H1 (cell line): ENCODE data around the gene SMOC2. TPM values are rescaled to one million over a fixed set of nuclear protein-coding genes. Genes with fewer than 3 reads are reported as not detected.

Experiments used
- CTCF ChIA-PET: fragments of 300-600 bp; sonication (Branson Sonifier 250); formaldehyde crosslinking; loops from one replicate; lab custom pipeline; 2021; ENCODE audit not compliant: partially characterized antibody; lab: Charles Lee
- POLR2A ChIA-PET: fragments of 300-600 bp; sonication (Branson Sonifier 250); formaldehyde crosslinking; loops from one replicate; lab custom pipeline; 2021; ENCODE audit warnings: inconsistent platforms; ENCODE audit not compliant: partially characterized antibody; lab: Charles Lee
- DNase-seq, 2 experiments: peaks; one replicate each; pipeline versions ENCODE4 v3.0.0 to v3.0.0-alpha.2; 2010 to 2022; ENCODE audit warnings: low spot score in 2 of 2, low read depth in 1 of 2, mixed read lengths in 1 of 2
- FAIRE-seq: peaks from 2 replicates; lab custom pipeline; 2011; peaks lifted over from hg19 to GRCh38; lab: Jason Lieb, UNC
- H2AFZ ChIP-seq: 2 replicates; pipeline ENCODE4 v1.8.1; 2012; ENCODE audit warnings: low read length, inconsistent platforms
- H2AK5ac ChIP-seq: 2 replicates; pipeline ENCODE4 v1.6.1; 2013; ENCODE audit warnings: low read depth, low read length
- H2BK120ac ChIP-seq: replicated peaks from 2 replicates; pipeline ENCODE3; 2013; ENCODE audit warnings: low read depth, low read length, inconsistent platforms
- H2BK12ac ChIP-seq: 2 replicates; pipeline ENCODE4 v1.6.1; 2013; ENCODE audit warnings: low read depth, low read length
- H2BK15ac ChIP-seq: 2 replicates; pipeline ENCODE4 v1.6.1; 2013; ENCODE audit warnings: low read length
- H2BK20ac ChIP-seq: 2 replicates; pipeline ENCODE4 v1.6.1; 2013; ENCODE audit warnings: low read length
- H2BK5ac ChIP-seq: 2 replicates; pipeline ENCODE4 v1.6.1; 2013; ENCODE audit warnings: low read depth, low read length
- H3K14ac ChIP-seq: 2 replicates; pipeline ENCODE4 v1.6.1; 2013; ENCODE audit warnings: inconsistent platforms; ENCODE audit not compliant: insufficient read length
- H3K18ac ChIP-seq: 2 replicates; pipeline ENCODE4 v1.6.1; 2013; ENCODE audit warnings: low read length; ENCODE audit errors: extremely low read depth
- H3K23ac ChIP-seq: 2 replicates; pipeline ENCODE4 v1.6.1; 2013; ENCODE audit warnings: inconsistent platforms; ENCODE audit not compliant: insufficient read length
- H3K23me2 ChIP-seq: 2 replicates; pipeline ENCODE4 v1.6.1; 2013; ENCODE audit warnings: low read depth, low read length
- H3K27ac ChIP-seq: 2 replicates; pipeline ENCODE4 v1.6.1; 2011; ENCODE audit warnings: low read depth, low read length, inconsistent platforms
- H3K27me3 ChIP-seq, 4 experiments: replicated peaks in 1 of 4; 1 replicate in 1 of 4; 2 replicates in 3 of 4; pipeline versions ENCODE4 v1.6.1 to v1.8.1; 2011 to 2013; ENCODE audit warnings: low read length in 3 of 4, mild to moderate bottlenecking in 3 of 4, inconsistent platforms in 2 of 4, mixed read lengths in 2 of 4, moderate library complexity in 1 of 4; ENCODE audit not compliant: control insufficient read depth in 3 of 4, insufficient read depth in 3 of 4; ENCODE audit errors: extremely low read depth in 1 of 4
- H3K36me3 ChIP-seq, 4 experiments: 2 replicates each; pipeline versions ENCODE4 v1.6.1 to v1.8.1; 2011 to 2013; ENCODE audit warnings: mild to moderate bottlenecking in 4 of 4, low read length in 3 of 4, moderate library complexity in 2 of 4, control low read depth in 1 of 4, inconsistent platforms in 1 of 4; ENCODE audit not compliant: insufficient read depth in 4 of 4, control insufficient read depth in 2 of 4
- H3K4ac ChIP-seq: replicated peaks from 2 replicates; pipeline ENCODE3; 2013; ENCODE audit warnings: low read length, low read depth, mixed read lengths, inconsistent platforms; ENCODE audit not compliant: insufficient read length
- H3K4me1 ChIP-seq, 4 experiments: replicated peaks in 1 of 4; 1 replicate in 1 of 4; 2 replicates in 3 of 4; pipeline versions ENCODE4 v1.6.1 to v1.8.1; 2011 to 2013; ENCODE audit warnings: low read length in 3 of 4, inconsistent platforms in 2 of 4, mixed read lengths in 1 of 4; ENCODE audit not compliant: insufficient read depth in 4 of 4, control insufficient read depth in 3 of 4
- H3K4me2 ChIP-seq, 2 experiments: 2 replicates each; pipeline versions ENCODE4 v1.6.1 to v1.8.1; 2011 to 2013; ENCODE audit warnings: low read depth in 2 of 2, low read length in 2 of 2, control low read depth in 1 of 2, inconsistent platforms in 1 of 2, mild to moderate bottlenecking in 1 of 2; ENCODE audit not compliant: insufficient read depth in 1 of 2
- H3K4me3 ChIP-seq, 4 experiments: fragments of 200-600, 300-600 bp in 1 of 4; sonication (generic), shearing (Covaris generic), sonication (Bioruptor Twin) in 1 of 4; 2 replicates each; pipeline versions ENCODE4 v1.5.1 to v1.8.1; 2011 to 2016; ENCODE audit warnings: low read length in 4 of 4, low read depth in 3 of 4, control low read depth in 2 of 4, inconsistent platforms in 2 of 4, mild to moderate bottlenecking in 2 of 4, mixed read lengths in 1 of 4, moderate library complexity in 1 of 4; ENCODE audit not compliant: insufficient read depth in 2 of 4; ENCODE audit errors: extremely low read depth in 1 of 4
- H3K56ac ChIP-seq: replicated peaks from 2 replicates; pipeline ENCODE3; 2013; ENCODE audit warnings: low read depth, mild to moderate bottlenecking, mixed read lengths, low read length, inconsistent platforms; ENCODE audit not compliant: insufficient read length
- H3K79me1 ChIP-seq: 2 replicates; pipeline ENCODE4 v1.6.1; 2013; ENCODE audit warnings: low read depth, low read length, control low read depth
- H3K79me2 ChIP-seq, 2 experiments: 2 replicates each; pipeline versions ENCODE4 v1.6.1 to v1.8.1; 2012 to 2013; ENCODE audit warnings: low read length in 2 of 2, mild to moderate bottlenecking in 2 of 2, inconsistent platforms in 1 of 2; ENCODE audit not compliant: insufficient read depth in 2 of 2, control insufficient read depth in 1 of 2
- H3K9ac ChIP-seq, 4 experiments: replicated peaks in 1 of 4; 1 replicate in 1 of 4; 2 replicates in 3 of 4; pipeline versions ENCODE4 v1.6.1 to v1.8.1; 2011 to 2013; ENCODE audit warnings: low read depth in 3 of 4, low read length in 3 of 4, control low read depth in 2 of 4, mild to moderate bottlenecking in 2 of 4, moderate library complexity in 2 of 4, inconsistent platforms in 1 of 4; ENCODE audit errors: extremely low read depth in 1 of 4
- H3K9me3 ChIP-seq, 2 experiments: 2 replicates each; pipeline versions ENCODE4 v1.6.1 to v1.8.1; 2012 to 2013; ENCODE audit warnings: mild to moderate bottlenecking in 2 of 2, moderate library complexity in 2 of 2, control low read depth in 1 of 2, inconsistent platforms in 1 of 2, low read depth in 1 of 2, low read length in 1 of 2, mixed read lengths in 1 of 2; ENCODE audit not compliant: insufficient read depth in 2 of 2
- H4K20me1 ChIP-seq, 2 experiments: replicated peaks in 1 of 2; 2 replicates each; pipeline versions ENCODE3 to v1.8.1; 2011 to 2013; ENCODE audit warnings: inconsistent platforms in 2 of 2, low read length in 2 of 2, mild to moderate bottlenecking in 1 of 2; ENCODE audit not compliant: insufficient read depth in 2 of 2, control insufficient read depth in 1 of 2
- H4K5ac ChIP-seq: 2 replicates; pipeline ENCODE4 v1.6.1; 2013; ENCODE audit warnings: low read length, low read depth, mixed read lengths, inconsistent platforms; ENCODE audit not compliant: insufficient read length
- H4K8ac ChIP-seq: 2 replicates; pipeline ENCODE4 v1.8.0; 2013; ENCODE audit warnings: mild to moderate bottlenecking, moderate library complexity, low read length, inconsistent platforms; ENCODE audit not compliant: insufficient read depth; ENCODE audit errors: extremely low read depth
- H4K91ac ChIP-seq: replicated peaks from 2 replicates; pipeline ENCODE3; 2013; ENCODE audit warnings: low read length, mixed read lengths, inconsistent platforms; ENCODE audit not compliant: insufficient read length
- CBX8 ChIP-seq: fragments of 300-800, 300-1000 bp; sonication (generic); IDR thresholded peaks from 2 replicates; pipeline ENCODE4 v1.7.1; 2016; ENCODE audit warnings: low read depth, low read length, borderline replicate concordance
- EP300 ChIP-seq, 2 experiments: IDR thresholded peaks; 1 replicate in 1 of 2; 2 replicates in 1 of 2; pipeline ENCODE4 v1.6.1; 2011 to 2012; ENCODE audit warnings: low read depth in 2 of 2, low read length in 2 of 2, mild to moderate bottlenecking in 2 of 2, borderline replicate concordance in 1 of 2, inconsistent platforms in 1 of 2, moderate library complexity in 1 of 2
- EZH2 ChIP-seq: fragments of 200-600 bp; sonication (generic); IDR thresholded peaks from 2 replicates; pipeline ENCODE4 v1.7.1; 2012; ENCODE audit warnings: low read depth, mild to moderate bottlenecking, moderate library complexity, low read length, inconsistent platforms; ENCODE audit not compliant: severe bottlenecking
- KDM5A ChIP-seq: fragments of 200-600 bp; IDR thresholded peaks from 2 replicates; pipeline ENCODE4 v1.7.1; 2012; ENCODE audit warnings: mild to moderate bottlenecking, low read length, inconsistent platforms, mixed read lengths
- SIN3A ChIP-seq, 2 experiments: IDR thresholded peaks in 1 of 2; conservative IDR thresholded peaks in 1 of 2; 2 replicates each; pipeline ENCODE4 v1.6.1; 2011 to 2012; ENCODE audit warnings: low read length in 2 of 2, improper control_type of control experiment in 1 of 2, low read depth in 1 of 2, mild to moderate bottlenecking in 1 of 2
- SP1 ChIP-seq: IDR thresholded peaks from 2 replicates; pipeline ENCODE4 v1.6.1; 2011; ENCODE audit warnings: low read depth, low read length
- SP2 ChIP-seq: IDR thresholded peaks from 2 replicates; pipeline ENCODE4 v1.6.1; 2012; ENCODE audit warnings: mild to moderate bottlenecking, low read length, inconsistent platforms
- WGBS, 2 experiments: shearing (Covaris generic) in 1 of 2; methylation state at CpG; one replicate each; pipeline versions ENCODE4 v1.1.6 to v1.1.7; 2013 to 2015; ENCODE audit warnings: low lambda C conversion rate in 2 of 2, mixed read lengths in 2 of 2, inconsistent platforms in 1 of 2, low coverage in 1 of 2, missing lambda C conversion rate in 1 of 2; ENCODE audit not compliant: insufficient replicate concordance in 2 of 2, insufficient coverage in 1 of 2, insufficient read length in 1 of 2; ENCODE audit errors: extremely low coverage in 1 of 2, missing lambda C conversion rate in 1 of 2; 5-methylcytosine and 5-hydroxymethylcytosine counted together
- polyA plus RNA-seq, 7 experiments: library from polyadenylated mRNA; depleted of rRNA in 3 of 7; stranded (reverse) in 5 of 7; unstranded in 2 of 7; fragments of >200 nt in 5 of 7; fragments of 200-250 nt in 2 of 7; gene quantifications; 1 replicate in 5 of 7; 2 replicates in 1 of 7; 4 replicates in 1 of 7; pipeline versions ENCODE4 v1.2.1 to v1.2.3, GENCODE V29; 2011 to 2013; ENCODE audit warnings: missing spikeins in 2 of 7, mixed read lengths in 2 of 7
- total RNA-seq: library from RNA; stranded (reverse); fragmentation: NEBNext Ultra II Directional; extraction: Animal tissue kit (Norgen Biotek cat#: 25700); gene quantifications from 2 replicates; pipeline ENCODE4 v1.2.1, GENCODE V29; 2021

The SMOC2 gene
- total and polyA plus RNA-seq, 2 of the 8 experiments (the other 6 are each of a cell fraction or from before 2014, with no cell fraction given): 7.7 to 8.5 TPM

GRCh38 chr6:168650671-168651111 lies 209.7 kb downstream of the SMOC2 start:
- H3K36me3 ChIP-seq: no peaks in the 10 kb centered on the region
- no peak overlapping the region for H4K5ac ChIP-seq
- POLR2A ChIA-PET: no interaction called here

More at GRCh38 chr6:168650671-168651111, 209.7 kb downstream of the SMOC2 start:
- H3K27ac ChIP-seq: no peak overlapping the region
- CTCF ChIA-PET: interaction anchor here (0.6 to 0.9 kb wide), 2 partner anchors 75 to 281 kb away, joined by 3 to 4 read pairs; no protein-coding TSS in a partner anchor
- H4K91ac ChIP-seq: no peak overlapping the region
- no peak overlapping the region for H3K18ac ChIP-seq
- no peak overlapping the region for H2BK5ac ChIP-seq
- H3K14ac ChIP-seq: no peak overlapping the region
- H3K23ac ChIP-seq: no peak overlapping the region
- no peak for DNase-seq
- H3K9me3 ChIP-seq: 0 out of 4 replicates have a peak, but pooled peaks cover 0 to 2% of the 10 kb centered on the region in 2 experiments
- no peaks in the 10 kb centered on the region for H3K27me3 ChIP-seq
- no peaks in the 10 kb centered on the region for H3K79me2 ChIP-seq
- TF ChIP-seq KDM5A: no peak
- TF ChIP-seq SP1: no peak
- no peak for TF ChIP-seq CBX8
- no peak for TF ChIP-seq EP300 (IDR thresholded peaks at IDR 0.05; ENCODE audit: borderline replicate concordance in 1 of 2, low read depth in 2 of 2, low read length in 2 of 2)
- no peak for TF ChIP-seq EZH2
- no peak for TF ChIP-seq SIN3A (conservative IDR thresholded peaks at IDR 0.05 in 1 of 2, IDR thresholded peaks at IDR 0.05 in 1 of 2; ENCODE audit: low read depth in 1 of 2, low read length in 2 of 2)
- TF ChIP-seq SP2: no peak
- no peak overlapping the region for H3K4me2 ChIP-seq
- H2BK15ac ChIP-seq: no peak overlapping the region
- H2BK12ac ChIP-seq: no peak overlapping the region
- 95% methylated on average over 15 of the region's 15 CpGs; no CpG with 5 or more reads in 1 of the 2 experiments for WGBS, 2 experiments
- no peak overlapping the region; the same call in 1 of the 2 replicates for H2AFZ ChIP-seq
- H3K4me1 ChIP-seq: peaks cover 0 to 7% (median 0%) of the 10 kb centered on the region in 4 experiments; a peak in 3 of 7 replicates
- H3K4ac ChIP-seq: no peak overlapping the region
- H2BK120ac ChIP-seq: no peak overlapping the region
- no peak overlapping the region for H2AK5ac ChIP-seq
- H3K56ac ChIP-seq: no peak overlapping the region
- FAIRE-seq: no peak
- no peaks in the 10 kb centered on the region for H4K20me1 ChIP-seq
- no peaks in the 10 kb centered on the region for H3K23me2 ChIP-seq
- no peaks in the 10 kb centered on the region for H3K79me1 ChIP-seq
- H4K8ac ChIP-seq: no peak overlapping the region
- H3K9ac ChIP-seq: no peak overlapping the region
- no peak overlapping the region for H3K4me3 ChIP-seq
- no peak overlapping the region for H2BK20ac ChIP-seq
